A549 (cell line): Measurements from ENCODE around the gene SAMD7.

Experiments used
- CEBPB ChIP-seq, 2 experiments: fragments of >200 bp in 1 of 2; sonication (Bioruptor Twin) in 1 of 2; formaldehyde crosslinking in 1 of 2; IDR thresholded peaks; 2 replicates each; pipeline ENCODE4 v1.6.1; 2012 to 2016
- CHD4 ChIP-seq: fragments of 200-600 bp; sonication (generic); IDR thresholded peaks from 2 replicates; pipeline ENCODE4 v1.6.1; 2016; ENCODE audit warnings: antibody characterized with exemption, mild to moderate bottlenecking, borderline replicate concordance
- CTCF ChIP-seq: fragments of >200 bp; sonication (Bioruptor Twin); formaldehyde crosslinking; IDR thresholded peaks from 3 replicates; pipeline ENCODE4 v1.5.1; 2016
- EP300 ChIP-seq, 2 experiments: fragments of >200 bp; sonication (Bioruptor Twin); formaldehyde crosslinking; IDR thresholded peaks; 2 replicates in 1 of 2; 3 replicates in 1 of 2; pipeline ENCODE4 v1.6.1; 2016 to 2017
- HDAC2 ChIP-seq: fragments of 200-600 bp; sonication (generic); IDR thresholded peaks from 2 replicates; pipeline ENCODE4 v1.6.1; 2016
- HOXA7 ChIP-seq: fragments of 250-450 bp; sonication (Bioruptor Pico); IDR thresholded peaks from 2 replicates; pipeline ENCODE4 v1.5.0; 2020; ENCODE audit warnings: mild to moderate bottlenecking, moderate library complexity
- NPAS2 ChIP-seq: fragments of 250-450 bp; sonication (Bioruptor Pico); IDR thresholded peaks from 2 replicates; pipeline ENCODE4 v1.8.0; 2022; ENCODE audit warnings: mild to moderate bottlenecking, moderate library complexity, borderline replicate concordance
- POLR2A ChIP-seq: IDR thresholded peaks from 2 replicates; pipeline ENCODE4 v1.6.1; 2012; ENCODE audit warnings: mild to moderate bottlenecking, low read length
- RAD21 ChIP-seq, 2 experiments: fragments of >200 bp in 1 of 2; sonication (Bioruptor Twin) in 1 of 2; formaldehyde crosslinking in 1 of 2; IDR thresholded peaks in 1 of 2; conservative IDR thresholded peaks in 1 of 2; 2 replicates in 1 of 2; 3 replicates in 1 of 2; pipeline ENCODE4 v1.6.1; 2012 to 2018; ENCODE audit warnings: inconsistent platforms in 1 of 2
- RCOR1 ChIP-seq: fragments of 150-350 bp; IDR thresholded peaks from 2 replicates; pipeline ENCODE4 v1.6.1; 2014; ENCODE audit warnings: antibody characterized with exemption, low read length, low read depth
- REST ChIP-seq: fragments of 200-600 bp; sonication (generic); IDR thresholded peaks from 2 replicates; pipeline ENCODE4 v1.6.1; 2016; ENCODE audit warnings: antibody characterized with exemption, mild to moderate bottlenecking, moderate library complexity
- SMC3 ChIP-seq: fragments of >200 bp; sonication (Bioruptor Twin); formaldehyde crosslinking; IDR thresholded peaks from 3 replicates; pipeline ENCODE4 v1.6.1; 2018; ENCODE audit warnings: inconsistent platforms
- TP53 ChIP-seq: fragments of 250-450 bp; sonication (Bioruptor Pico); IDR thresholded peaks from 2 replicates; pipeline ENCODE4 v1.5.0; 2021; ENCODE audit warnings: mild to moderate bottlenecking, moderate library complexity

- TF ChIP-seq CTCF (no peak), TP53 (CRISPR knock-in tag) (no peak), EP300 (IDR thresholded peaks at IDR 0.05) (no peak), HOXA7 (CRISPR knock-in tag) (no peak), HDAC2 (no peak), REST (no peak), POLR2A (no peak), CEBPB (IDR thresholded peaks at IDR 0.05) (no peak), NPAS2 (CRISPR knock-in tag) (no peak), CHD4 (no peak), RAD21 (conservative IDR thresholded peaks at IDR 0.05 in 1 of 2, IDR thresholded peaks at IDR 0.05 in 1 of 2) (no peak), SMC3 (no peak), RCOR1 (no peak)
These were observed 2.0 kb downstream of the SAMD7 start for GRCh38 chr3:169913323-169913722.
